SK-N-SH (cell line): Measurements from ENCODE around the gene VDAC2. TPM values are rescaled to one million over a fixed set of nuclear protein-coding genes. Genes with fewer than 3 reads are reported as not detected.

ENCODE experiments used
- CTCF ChIA-PET: fragments of 300-600, 350-600 bp; formaldehyde crosslinking; extraction: SDS; loops from one replicate; lab custom pipeline; 2021; lab: Yijun Ruan, JAX
- POLR2A ChIA-PET: fragments of 350-600 bp; sonication (Branson Sonifier 250); formaldehyde crosslinking; extraction: SDS; loops from one replicate; lab custom pipeline; 2020; ENCODE audit warnings: antibody characterized with exemption, inconsistent platforms; lab: Yijun Ruan, JAX
- DNase-seq: peaks from one replicate; pipeline ENCODE4 v3.0.0; 2012
- H2AFZ ChIP-seq: fragments of 200-600 bp; sonication (generic); 2 replicates; pipeline ENCODE4 v1.8.1; 2016; ENCODE audit warnings: antibody characterized with exemption, mild to moderate bottlenecking, low read depth
- H3F3A ChIP-seq: fragments of 200-600 bp; sonication (generic); replicated peaks from 2 replicates; pipeline ENCODE3; 2016; ENCODE audit warnings: antibody characterized with exemption, mild to moderate bottlenecking; ENCODE audit not compliant: insufficient read depth
- H3K27ac ChIP-seq, 2 experiments: fragments of 200-500 bp in 1 of 2; fragments of 200-600 bp in 1 of 2; sonication (Bioruptor generic) in 1 of 2; sonication (generic), shearing (Covaris generic) in 1 of 2; 2 replicates each; pipeline versions ENCODE4 v1.5.1 to v1.6.1; 2014 to 2016; ENCODE audit warnings: low read depth in 2 of 2, inconsistent platforms in 1 of 2, low read length in 1 of 2, mild to moderate bottlenecking in 1 of 2, mixed read lengths in 1 of 2
- H3K27me3 ChIP-seq: fragments of 200-600 bp; sonication (generic), shearing (Covaris generic); 2 replicates; pipeline ENCODE4 v1.6.1; 2016; ENCODE audit warnings: mixed run types; ENCODE audit not compliant: insufficient read depth
- H3K36me3 ChIP-seq, 2 experiments: fragments of 200-500 bp in 1 of 2; fragments of 200-600 bp in 1 of 2; sonication (Bioruptor generic) in 1 of 2; sonication (generic) in 1 of 2; replicated peaks in 1 of 2; 2 replicates each; pipeline versions ENCODE3 to v1.5.1; 2014 to 2016; ENCODE audit warnings: low read length in 1 of 2, mild to moderate bottlenecking in 1 of 2; ENCODE audit not compliant: insufficient read depth in 2 of 2, control insufficient read depth in 1 of 2
- H3K4me1 ChIP-seq, 2 experiments: fragments of 200-500 bp in 1 of 2; fragments of 200-600 bp in 1 of 2; sonication (Bioruptor generic) in 1 of 2; sonication (generic), shearing (Covaris generic) in 1 of 2; 2 replicates each; pipeline versions ENCODE4 v1.5.1 to v1.6.1; 2014 to 2016; ENCODE audit warnings: low read depth in 1 of 2, low read length in 1 of 2, mixed run types in 1 of 2; ENCODE audit not compliant: insufficient read depth in 2 of 2, control insufficient read depth in 1 of 2
- H3K4me2 ChIP-seq: fragments of 200-600 bp; sonication (generic), shearing (Covaris generic); 2 replicates; pipeline ENCODE4 v1.6.1; 2017; ENCODE audit warnings: mixed run types
- H3K4me3 ChIP-seq, 2 experiments: fragments of 200-500 bp in 1 of 2; fragments of 200-600 bp in 1 of 2; sonication (Bioruptor generic) in 1 of 2; sonication (generic), shearing (Covaris generic) in 1 of 2; 2 replicates each; pipeline versions ENCODE4 v1.5.1 to v1.8.1; 2014 to 2016; ENCODE audit warnings: low read depth in 2 of 2, inconsistent platforms in 1 of 2, low read length in 1 of 2, mild to moderate bottlenecking in 1 of 2, mixed read lengths in 1 of 2, moderate library complexity in 1 of 2
- H3K79me2 ChIP-seq: fragments of 200-600 bp; sonication (generic); 2 replicates; pipeline ENCODE4 v1.8.1; 2017; ENCODE audit warnings: mild to moderate bottlenecking; ENCODE audit not compliant: insufficient read depth
- H3K9ac ChIP-seq: fragments of 200-600 bp; sonication (generic); 2 replicates; pipeline ENCODE4 v1.6.1; 2017; ENCODE audit warnings: mixed run types
- H3K9me2 ChIP-seq: fragments of 200-600 bp; sonication (generic); 2 replicates; pipeline ENCODE4 v1.6.1; 2017; ENCODE audit warnings: mixed run types
- H3K9me3 ChIP-seq: fragments of 200-600 bp; sonication (generic); 2 replicates; pipeline ENCODE4 v1.6.1; 2017; ENCODE audit warnings: mixed run types, mild to moderate bottlenecking, moderate library complexity
- H4K20me1 ChIP-seq: fragments of 200-600 bp; sonication (generic); 2 replicates; pipeline ENCODE4 v1.6.1; 2017; ENCODE audit warnings: mild to moderate bottlenecking, mixed run types; ENCODE audit not compliant: insufficient read depth
- FOSL2 ChIP-seq: IDR thresholded peaks from 2 replicates; pipeline ENCODE4 v1.4.0; 2012; ENCODE audit warnings: low read depth, mild to moderate bottlenecking, moderate library complexity, borderline replicate concordance
- FOXJ3 ChIP-seq: sonication (generic); formaldehyde crosslinking; IDR thresholded peaks from 2 replicates; pipeline ENCODE4 v1.5.1; 2020; ENCODE audit warnings: mild to moderate bottlenecking, missing genetic modification reagents
- GABPA ChIP-seq: IDR thresholded peaks from 2 replicates; pipeline ENCODE4 v1.4.0; 2012; ENCODE audit warnings: low read depth, mild to moderate bottlenecking
- GATA2 ChIP-seq: sonication (generic); formaldehyde crosslinking; IDR thresholded peaks from 2 replicates; pipeline ENCODE4 v1.5.0; 2020; ENCODE audit warnings: mild to moderate bottlenecking, missing genetic modification reagents
- JUND ChIP-seq: IDR thresholded peaks from 2 replicates; pipeline ENCODE4 v1.4.0; 2012
- MEF2A ChIP-seq: IDR thresholded peaks from 2 replicates; pipeline ENCODE4 v1.4.0; 2012; ENCODE audit warnings: low read depth, borderline replicate concordance
- RAD21 ChIP-seq: IDR thresholded peaks from 2 replicates; pipeline ENCODE4 v1.6.1; 2012; ENCODE audit warnings: mild to moderate bottlenecking, low read length
- RCOR1 ChIP-seq: fragments of 150-350 bp; IDR thresholded peaks from 2 replicates; pipeline ENCODE4 v1.6.1; 2017; ENCODE audit warnings: antibody characterized with exemption, low read length
- RFX5 ChIP-seq: IDR thresholded peaks from 2 replicates; pipeline ENCODE4 v1.6.1; 2012; ENCODE audit warnings: mild to moderate bottlenecking, improper control_type of control experiment, low read length
- RXRA ChIP-seq: IDR thresholded peaks from 2 replicates; pipeline ENCODE4 v1.4.0; 2012; ENCODE audit warnings: low read depth, mild to moderate bottlenecking, borderline replicate concordance
- SIN3A ChIP-seq: IDR thresholded peaks from 2 replicates; pipeline ENCODE4 v1.6.1; 2012; ENCODE audit warnings: low read depth, mild to moderate bottlenecking, low read length, moderate library complexity, borderline replicate concordance
- SMC3 ChIP-seq: IDR thresholded peaks from 2 replicates; pipeline ENCODE4 v1.6.1; 2012; ENCODE audit warnings: low read depth, low read length, improper control_type of control experiment
- TEAD4 ChIP-seq: IDR thresholded peaks from 2 replicates; pipeline ENCODE4 v1.4.0; 2012; ENCODE audit warnings: mild to moderate bottlenecking, borderline replicate concordance; ENCODE audit not compliant: insufficient read depth
- USF1 ChIP-seq: IDR thresholded peaks from 2 replicates; pipeline ENCODE4 v1.4.0; 2012; ENCODE audit warnings: low read depth, borderline replicate concordance
- USF2 ChIP-seq: fragments of 150-350 bp; IDR thresholded peaks from 2 replicates; pipeline ENCODE4 v1.6.1; 2017; ENCODE audit warnings: antibody characterized with exemption, low read length, low read depth, borderline replicate concordance
- YY1 ChIP-seq: IDR thresholded peaks from 2 replicates; pipeline ENCODE4 v1.4.0; 2012; ENCODE audit warnings: low read depth, mild to moderate bottlenecking
- WGBS: methylation state at CpG from one replicate; pipeline ENCODE4 v1.1.6; 2017; ENCODE audit warnings: low lambda C conversion rate; 5-methylcytosine and 5-hydroxymethylcytosine counted together
- polyA plus RNA-seq, 3 experiments: library from polyadenylated mRNA; depleted of rRNA; stranded (reverse); fragments of >200 nt; gene quantifications; 2 replicates each; pipeline ENCODE4 v1.2.3, GENCODE V29; 2012
- TF ChIP-seq, protein P1 (sequence below): fragments of 200-600 bp; sonication (generic); IDR thresholded peaks from 2 replicates; pipeline ENCODE4 v1.6.1; 2017; ENCODE audit warnings: antibody characterized with exemption, mild to moderate bottlenecking, moderate library complexity

VDAC2 gene
- polyA plus RNA-seq, 1 of the 3 experiments (the other 2 are of a cell fraction): 98.3 TPM

DNA sequence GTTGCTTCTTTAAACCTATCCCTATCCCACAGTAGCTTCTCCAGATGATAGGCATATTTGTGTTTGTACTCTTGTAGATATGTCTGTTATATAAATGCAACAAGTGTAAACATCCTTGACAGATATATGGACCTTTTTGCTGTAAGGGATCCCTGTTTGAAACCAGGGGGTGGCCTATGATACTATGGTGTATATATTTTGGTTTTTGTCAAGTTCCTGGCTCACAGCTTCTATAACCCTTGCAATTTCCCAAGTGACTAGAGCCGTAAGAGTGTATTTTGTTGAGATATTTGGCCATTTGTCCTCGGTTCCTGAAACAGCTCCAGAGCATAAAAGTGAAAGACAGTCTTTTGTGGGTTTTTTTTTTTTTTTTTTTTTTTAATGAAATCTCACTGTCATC, 15.5 kb downstream of the VDAC2 start:
- no peaks in the 10 kb centered on the region for H3K9me3 ChIP-seq
- 89% methylated on average over 2 of the region's 2 CpGs for WGBS
- POLR2A ChIA-PET: interaction anchor here (3.0 kb wide), 1 partner anchor 15 kb away, joined by 15 read pairs; the partner anchor contains the start of gene VDAC2
- H3K4me2 ChIP-seq: peak overlapping the region; percentile 67
- H3K27ac ChIP-seq: peak overlapping the region; percentile 13 to 69; a peak in 3 of 4 replicates
- no peaks in the 10 kb centered on the region for H3K9me2 ChIP-seq
- no peak overlapping the region for H2AFZ ChIP-seq
- no peak overlapping the region; a peak in 1 of 4 replicates for H3K4me3 ChIP-seq
- peaks cover 8 to 34% of the 10 kb centered on the region in 2 experiments for H3K4me1 ChIP-seq
- H3K9ac ChIP-seq: no peak overlapping the region
- peaks cover 67% of the 10 kb centered on the region for H3F3A ChIP-seq
- H3K36me3 ChIP-seq: peaks cover 53 to 66% of the 10 kb centered on the region in 2 experiments
- DNase-seq: no peak
- no peaks in the 10 kb centered on the region for H3K27me3 ChIP-seq
- H4K20me1 ChIP-seq: peaks cover 82% of the 10 kb centered on the region
- CTCF ChIA-PET: interaction anchor here (1.4 to 7.1 kb wide), 5 partner anchors 10 to 982 kb away, joined by 5 to 36 read pairs (median 8); partner anchors contain the start of gene COMTD1
- TF ChIP-seq MEF2A (no peak), GATA2 (CRISPR knock-in tag) (no peak), RFX5 (no peak), USF2 (no peak), RAD21 (no peak), TEAD4 (no peak), RCOR1 (no peak), RXRA (no peak), GABPA (no peak), SMC3 (no peak), FOXJ3 (CRISPR knock-in tag) (no peak), SIN3A (no peak), JUND (no peak), FOSL2 (no peak)
- TF ChIP-seq, protein P1, sequence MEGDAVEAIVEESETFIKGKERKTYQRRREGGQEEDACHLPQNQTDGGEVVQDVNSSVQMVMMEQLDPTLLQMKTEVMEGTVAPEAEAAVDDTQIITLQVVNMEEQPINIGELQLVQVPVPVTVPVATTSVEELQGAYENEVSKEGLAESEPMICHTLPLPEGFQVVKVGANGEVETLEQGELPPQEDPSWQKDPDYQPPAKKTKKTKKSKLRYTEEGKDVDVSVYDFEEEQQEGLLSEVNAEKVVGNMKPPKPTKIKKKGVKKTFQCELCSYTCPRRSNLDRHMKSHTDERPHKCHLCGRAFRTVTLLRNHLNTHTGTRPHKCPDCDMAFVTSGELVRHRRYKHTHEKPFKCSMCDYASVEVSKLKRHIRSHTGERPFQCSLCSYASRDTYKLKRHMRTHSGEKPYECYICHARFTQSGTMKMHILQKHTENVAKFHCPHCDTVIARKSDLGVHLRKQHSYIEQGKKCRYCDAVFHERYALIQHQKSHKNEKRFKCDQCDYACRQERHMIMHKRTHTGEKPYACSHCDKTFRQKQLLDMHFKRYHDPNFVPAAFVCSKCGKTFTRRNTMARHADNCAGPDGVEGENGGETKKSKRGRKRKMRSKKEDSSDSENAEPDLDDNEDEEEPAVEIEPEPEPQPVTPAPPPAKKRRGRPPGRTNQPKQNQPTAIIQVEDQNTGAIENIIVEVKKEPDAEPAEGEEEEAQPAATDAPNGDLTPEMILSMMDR: no peak
- peaks cover 87% of the 10 kb centered on the region for H3K79me2 ChIP-seq

DNA sequence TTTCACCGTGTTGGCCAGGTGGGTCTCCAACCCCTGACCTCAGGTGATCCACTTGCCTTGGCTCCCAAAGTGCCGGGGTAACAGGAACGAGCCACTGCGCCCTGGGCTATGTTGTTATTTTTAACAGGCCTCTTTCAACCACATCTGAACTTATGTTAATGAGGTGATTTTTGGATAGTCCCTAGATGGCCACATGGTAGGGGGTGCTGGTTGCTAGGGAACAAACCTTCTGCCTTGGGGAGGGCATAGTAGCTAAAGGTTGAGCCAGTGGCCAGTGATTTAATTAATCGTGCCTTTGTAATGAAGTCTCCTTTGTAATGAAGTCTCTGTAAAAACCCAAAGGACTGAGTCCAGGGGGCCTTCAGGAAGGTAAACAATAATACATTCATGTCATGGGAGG, 16.1 kb downstream of the VDAC2 start:
- H3K4me1 ChIP-seq: peaks cover 8 to 34% of the 10 kb centered on the region in 2 experiments
- CTCF ChIA-PET: interaction anchor here (0.8 to 7.1 kb wide), 5 partner anchors 9 to 983 kb away, joined by 3 to 36 read pairs (median 8); partner anchors contain the start of gene COMTD1
- TF ChIP-seq USF1 (no peak), YY1 (no peak)

More for the DNA sequence above, 16.1 kb downstream of the VDAC2 start:
- Histone ChIP-seq H3F3A (peaks cover 72% of the 10 kb centered on the region), H3K27ac (peak overlapping the region; percentile 2 to 69; a peak in 1 of 4 replicates), H3K4me2 (no peak overlapping the region), H3K79me2 (peaks cover 87% of the 10 kb centered on the region), H3K4me3 (no peak overlapping the region), H3K36me3 (peaks cover 53 to 68% of the 10 kb centered on the region in 2 experiments), H3K27me3 (no peaks in the 10 kb centered on the region), H3K9ac (no peak overlapping the region), H4K20me1 (peaks cover 79% of the 10 kb centered on the region), H2AFZ (no peak overlapping the region), H3K9me2 (no peaks in the 10 kb centered on the region), H3K9me3 (no peaks in the 10 kb centered on the region)
- 79% methylated on average over 4 of the region's 5 CpGs for WGBS
- no peak for DNase-seq
- POLR2A ChIA-PET: interaction anchor here (0.6 to 3.0 kb wide), 2 partner anchors 16 to 1600 kb away, joined by 3 to 15 read pairs; partner anchors contain the start of gene VDAC2
